ENCODE results near the gene HK1. TPM values are rescaled to one million over a fixed set of nuclear protein-coding genes. Genes with fewer than 3 reads are reported as not detected.
"Not testable (repeated sequence)": the region's sequence is repeated elsewhere in the genome, so short reads cannot be mapped to it uniquely, and the experiment has no call there.

Gene HK1
- total RNA-seq, 1 donor from 2014 or later: 185 TPM

DNA sequence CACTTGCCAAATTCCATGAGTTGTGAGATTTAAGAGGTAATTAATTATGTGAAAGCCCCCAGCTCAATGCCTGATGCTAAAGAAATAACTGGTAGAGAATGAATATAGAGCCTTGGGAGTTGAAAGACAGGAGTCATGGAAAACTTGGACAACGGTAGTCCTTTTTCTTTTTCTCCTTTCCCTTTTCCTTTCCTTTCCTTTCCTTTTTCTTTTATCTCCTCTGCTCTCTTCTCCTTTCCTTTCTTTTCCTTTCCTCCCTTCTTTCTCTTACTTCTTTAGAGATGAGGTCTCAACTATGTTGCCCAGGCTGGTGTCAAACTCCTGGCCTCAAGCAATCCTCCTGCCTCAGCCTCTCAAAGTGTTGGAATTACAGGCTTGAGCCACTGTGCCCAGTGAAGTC lies 165.1 kb downstream of the HK1 start:
- no peaks in the 10 kb centered on the region for H3K9me3 Mint-ChIP-seq
- DNase-seq: no peak
- H3K36me3 Mint-ChIP-seq (ENCODE audit: low read depth): no peaks in the 10 kb centered on the region
- H3K27me3 Mint-ChIP-seq: peaks cover 14% of the 10 kb centered on the region
- H3K4me3 Mint-ChIP-seq: no peak overlapping the region
- H3K4me1 Mint-ChIP-seq: no peaks in the 10 kb centered on the region
- intact Hi-C loops (cut with micrococcal nuclease): no loop called here
- H3K27ac Mint-ChIP-seq: no peak overlapping the region

GRCh38 chr10:69445041-69445440 lies 166.7 kb downstream of the HK1 start:
- no peak for DNase-seq
- H3K4me1 Mint-ChIP-seq: peaks cover 4% of the 10 kb centered on the region
- H3K9me3 Mint-ChIP-seq: no peaks in the 10 kb centered on the region
- no peaks in the 10 kb centered on the region for H3K36me3 Mint-ChIP-seq (ENCODE audit: low read depth)
- no peak overlapping the region for H3K4me3 Mint-ChIP-seq
- H3K27me3 Mint-ChIP-seq: peaks cover 10% of the 10 kb centered on the region
- intact Hi-C loops (cut with micrococcal nuclease): no loop called here
- no peak overlapping the region for H3K27ac Mint-ChIP-seq

GRCh38 chr10:69446229-69446628 lies 167.9 kb downstream of the HK1 start:
- Mint-ChIP-seq H3K27me3 (peaks cover 10% of the 10 kb centered on the region), H3K36me3 (ENCODE audit: low read depth) (no peaks in the 10 kb centered on the region), H3K4me3 (no peak overlapping the region), H3K4me1 (peaks cover 8% of the 10 kb centered on the region), H3K27ac (no peak overlapping the region), H3K9me3 (no peaks in the 10 kb centered on the region)
- intact Hi-C loops (cut with micrococcal nuclease): no loop called here
- DNase-seq: no peak

GRCh38 chr10:69446650-69447151 lies 168.4 kb downstream of the HK1 start:
- intact Hi-C loops (cut with micrococcal nuclease): no loop called here
- DNase-seq: no peak
- Mint-ChIP-seq H3K4me3 (no peak overlapping the region), H3K9me3 (no peaks in the 10 kb centered on the region), H3K36me3 (ENCODE audit: low read depth) (no peaks in the 10 kb centered on the region), H3K27me3 (peaks cover 9% of the 10 kb centered on the region), H3K27ac (no peak overlapping the region), H3K4me1 (peaks cover 10% of the 10 kb centered on the region)

GRCh38 chr10:69449841-69450240 lies 171.5 kb downstream of the HK1 start:
- H3K27ac Mint-ChIP-seq: no peak overlapping the region
- H3K4me3 Mint-ChIP-seq: peak overlapping the region; percentile 3
- intact Hi-C loops (cut with micrococcal nuclease): no loop called here
- peaks cover 14% of the 10 kb centered on the region for H3K27me3 Mint-ChIP-seq
- H3K9me3 Mint-ChIP-seq: no peaks in the 10 kb centered on the region
- DNase-seq: peak; percentile 85
- no peaks in the 10 kb centered on the region for H3K36me3 Mint-ChIP-seq (ENCODE audit: low read depth)
- peaks cover 13% of the 10 kb centered on the region for H3K4me1 Mint-ChIP-seq

- H3K4me1 Mint-ChIP-seq: peaks cover 13% of the 10 kb centered on the region
- H3K36me3 Mint-ChIP-seq (ENCODE audit: low read depth); H3K27ac Mint-ChIP-seq; H3K9me3 Mint-ChIP-seq; H3K4me3 Mint-ChIP-seq; intact Hi-C loops (cut with micrococcal nuclease); DNase-seq: not testable (repeated sequence)
- H3K27me3 Mint-ChIP-seq: peaks cover 14% of the 10 kb centered on the region
These were observed 172.1 kb downstream of the HK1 start for GRCh38 chr10:69450395-69450794.

DNA sequence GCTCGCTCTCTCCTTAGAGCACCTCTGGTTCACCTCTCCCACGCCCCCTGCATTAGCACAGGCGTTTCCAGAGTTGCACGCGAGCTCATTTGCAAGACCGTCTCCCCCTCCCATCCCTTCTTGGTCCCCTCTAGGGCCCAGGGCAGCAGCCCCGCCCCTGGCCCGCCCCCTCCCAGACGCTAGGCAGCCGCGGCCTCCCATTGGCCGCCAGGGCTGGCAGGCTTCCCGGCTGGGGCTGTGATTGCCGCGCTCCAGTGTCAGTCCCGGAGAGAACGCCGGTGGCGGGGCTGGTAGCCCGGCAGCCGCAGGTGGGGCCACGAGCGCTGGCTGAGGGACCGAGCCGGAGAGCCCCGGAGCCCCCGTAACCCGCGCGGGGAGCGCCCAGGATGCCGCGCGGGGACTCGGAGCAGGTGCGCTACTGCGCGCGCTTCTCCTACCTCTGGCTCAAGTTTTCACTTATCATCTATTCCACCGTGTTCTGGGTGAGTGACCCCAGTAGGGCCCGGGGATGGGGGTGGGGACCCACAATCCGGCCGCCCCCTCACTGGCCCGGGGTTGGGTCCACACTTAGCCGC lies 173.0 kb downstream of the HK1 start, which contains the start of gene TSPAN15:
TSS of gene TSPAN15 (plus strand) at position 257 of the 575 bp plus-strand sequence. CDS start at position 387, 130 bp downstream.
- H3K4me1 Mint-ChIP-seq: peaks cover 13% of the 10 kb centered on the region
- intact Hi-C loops (cut with micrococcal nuclease): no loop called here
- peak; percentile 94 for DNase-seq

More for the DNA sequence above, 173.0 kb downstream of the HK1 start, which contains the start of gene TSPAN15:
- H3K9me3 Mint-ChIP-seq: no peaks in the 10 kb centered on the region
- peak within 1 kb of the TSS; percentile 90 for H3K4me3 Mint-ChIP-seq
- H3K36me3 Mint-ChIP-seq (ENCODE audit: low read depth): no peaks in the 10 kb centered on the region
- peak within 1 kb of the TSS; percentile 60 for H3K27ac Mint-ChIP-seq
- H3K27me3 Mint-ChIP-seq: peaks cover 14% of the 10 kb centered on the region

Other genes with a start within 250 kb of the HK1 start
- 996 and 999 TPM in 2 replicates for gene SRGN, start 190.4 kb upstream of the HK1 start, total RNA-seq
- 29.2 and 30.8 TPM in 2 replicates for gene VPS26A, start 154.3 kb upstream of the HK1 start, total RNA-seq
- 58.3 and 63.9 TPM in 2 replicates for gene SUPV3L1, start 98.3 kb upstream of the HK1 start, total RNA-seq
- 0.07 and 0.09 TPM in 2 replicates for gene HKDC1, start 58.2 kb upstream of the HK1 start, total RNA-seq
- not detected in 2 replicates for gene TACR2, start 138.4 kb downstream of the HK1 start, total RNA-seq
- 1.6 and 1.9 TPM in 2 replicates for gene TSPAN15, start 173.0 kb downstream of the HK1 start, total RNA-seq